M059J (cell line): ENCODE results near the gene SYPL1. TPM values are rescaled to one million over a fixed set of nuclear protein-coding genes. Genes with fewer than 3 reads are reported as not detected.

ENCODE experiments used
- DNase-seq: peaks from one replicate; pipeline ENCODE4 v3.0.0-alpha.2; 2012; ENCODE audit warnings: low read depth
- total RNA-seq: library from RNA; depleted of rRNA; stranded (reverse); fragments of >200 nt; shearing (Covaris generic); gene quantifications from 2 replicates; pipeline ENCODE4 v1.2.3, GENCODE V29; 2014

The SYPL1 gene
- total RNA-seq, 1 experiment from 2014 or later: 98.5 TPM

- no peak for DNase-seq
Observed at GRCh38 chr7:106067678-106068077, 44.4 kb downstream of the SYPL1 start.

GRCh38 chr7:106065575-106066500 lies 46.3 kb downstream of the SYPL1 start:
- peak; percentile 60 for DNase-seq

GRCh38 chr7:106064771-106065574 lies 47.1 kb downstream of the SYPL1 start:
- peak; percentile 99 for DNase-seq

- DNase-seq: no peak
Observed at GRCh38 chr7:106064316-106064715, 47.8 kb downstream of the SYPL1 start.

DNA sequence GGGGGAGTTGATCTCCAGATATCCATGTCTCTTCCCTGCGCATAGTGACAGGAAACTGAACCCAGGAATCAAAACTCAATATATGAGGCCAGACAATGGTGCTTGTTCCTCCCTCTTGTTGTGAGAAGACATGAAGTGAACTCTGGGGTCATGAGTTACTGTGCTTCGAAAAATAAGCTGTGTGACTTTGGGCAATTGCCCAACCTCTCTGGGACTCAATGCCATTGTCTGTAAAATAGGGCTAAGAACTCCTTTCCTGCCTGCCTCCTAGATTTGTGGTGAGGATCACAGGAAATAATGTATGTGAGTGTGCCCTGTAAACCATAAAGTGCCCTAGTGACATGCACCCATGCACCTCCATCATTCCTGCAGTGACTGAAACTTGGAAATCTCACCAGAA lies 48.4 kb downstream of the SYPL1 start:
- DNase-seq: no peak

DNA sequence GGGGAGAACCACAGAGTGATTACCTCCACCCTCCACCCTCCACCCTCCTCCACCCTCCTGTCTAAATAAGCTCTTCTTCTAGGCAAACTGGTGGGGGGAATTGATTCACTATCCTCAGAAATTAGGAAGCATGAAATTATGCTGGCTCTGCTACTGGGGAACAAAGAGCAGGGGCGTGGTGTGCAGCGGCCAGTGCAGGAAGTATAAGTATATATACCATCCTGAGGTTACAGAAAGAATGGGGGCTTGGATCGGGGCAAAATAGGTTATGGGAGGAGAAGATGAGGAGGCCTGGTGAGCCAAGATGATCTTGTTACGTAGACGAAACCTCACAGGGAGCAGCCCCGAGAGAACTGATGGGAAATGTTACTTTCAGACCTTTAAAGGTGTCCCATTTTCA lies 49.1 kb downstream of the SYPL1 start:
- DNase-seq: no peak

DNA sequence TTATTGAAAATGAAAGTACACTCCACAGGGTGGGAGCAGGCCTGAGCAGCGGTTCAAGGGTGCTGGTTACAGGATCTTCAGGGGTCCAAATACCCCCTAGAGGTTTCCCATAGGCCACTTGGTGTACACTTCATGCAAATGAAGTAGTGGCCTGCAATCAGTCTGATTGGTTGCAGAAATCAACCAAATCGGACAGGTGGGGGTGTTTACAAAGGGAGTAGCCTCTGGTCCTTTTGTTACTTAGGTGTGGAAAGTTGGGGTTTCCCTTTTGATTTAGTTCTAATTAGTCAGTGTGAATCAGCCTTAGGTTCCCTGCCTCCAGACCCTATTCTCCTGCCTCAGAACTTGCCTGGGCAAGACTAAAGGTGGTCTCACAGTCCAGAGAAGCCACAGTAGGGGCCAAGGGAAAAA lies 49.6 kb downstream of the SYPL1 start:
- no peak for DNase-seq

GRCh38 chr7:106062006-106062405 lies 50.1 kb downstream of the SYPL1 start:
- DNase-seq: no peak

GRCh38 chr7:106061301-106061979 lies 50.7 kb downstream of the SYPL1 start:
- no peak for DNase-seq

- no peak for DNase-seq
Observed at GRCh38 chr7:106060394-106060920, 51.7 kb downstream of the SYPL1 start.

- no peak for DNase-seq
Observed at GRCh38 chr7:106059556-106059955, 52.6 kb downstream of the SYPL1 start.

DNA sequence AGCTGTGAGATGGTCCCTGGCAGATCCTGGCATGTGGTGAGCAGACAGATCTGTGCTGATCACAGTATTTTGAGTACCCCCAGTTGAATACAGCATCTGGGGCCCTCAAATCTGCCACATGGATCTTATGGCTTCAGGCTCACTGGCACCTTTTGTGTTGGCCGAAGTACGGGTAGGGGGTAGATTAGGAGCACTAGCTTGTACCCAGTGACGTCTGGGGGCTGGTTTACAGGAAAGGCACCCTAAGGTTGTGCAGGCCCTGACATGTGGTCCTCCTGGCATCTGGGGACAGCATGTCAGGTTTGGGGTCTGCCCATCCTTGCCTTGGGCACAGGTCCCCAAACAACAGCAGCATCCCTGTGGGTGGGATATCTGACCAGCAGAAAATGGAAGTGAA lies 53.2 kb downstream of the SYPL1 start:
- DNase-seq: no peak

GRCh38 chr7:106057962-106058927 lies 53.9 kb downstream of the SYPL1 start:
- no peak for DNase-seq

DNA sequence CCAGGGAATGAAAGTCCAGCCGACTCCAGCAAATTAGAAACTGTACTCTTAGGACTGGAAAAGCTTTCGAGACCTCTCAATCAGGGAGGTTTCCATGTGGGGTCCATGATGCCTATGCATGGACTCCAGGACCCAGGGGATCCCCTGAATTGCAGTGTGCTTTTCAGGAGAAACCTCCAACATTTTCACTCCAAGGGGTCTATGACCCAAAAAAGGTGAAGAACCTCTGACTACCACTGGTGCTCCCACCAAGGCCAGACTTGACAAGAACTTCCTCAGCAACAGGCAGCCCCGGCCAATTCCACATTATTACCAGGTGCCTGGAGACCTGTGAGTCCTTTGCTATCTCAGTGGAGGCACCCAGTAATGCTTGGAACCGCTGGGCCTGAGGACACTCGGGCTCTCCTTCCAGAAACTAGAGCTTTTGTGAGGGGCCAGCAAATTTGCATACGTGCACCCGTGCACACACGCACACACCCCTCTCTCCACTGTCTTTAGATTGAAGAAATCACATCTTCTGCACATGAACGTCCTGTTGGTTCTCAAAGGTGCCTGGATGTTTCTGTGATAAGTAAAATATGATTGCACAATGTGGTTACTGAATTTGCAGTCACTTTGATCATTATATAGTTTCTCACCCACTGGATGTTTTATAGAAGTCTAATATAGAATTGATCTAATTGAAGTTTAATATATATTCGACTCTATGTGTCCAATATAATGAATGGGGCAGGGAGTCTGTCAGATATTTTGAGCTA lies 54.7 kb downstream of the SYPL1 start:
- no peak for DNase-seq

GRCh38 chr7:106056513-106057203 lies 55.5 kb downstream of the SYPL1 start:
- peak; percentile 73 for DNase-seq

DNA sequence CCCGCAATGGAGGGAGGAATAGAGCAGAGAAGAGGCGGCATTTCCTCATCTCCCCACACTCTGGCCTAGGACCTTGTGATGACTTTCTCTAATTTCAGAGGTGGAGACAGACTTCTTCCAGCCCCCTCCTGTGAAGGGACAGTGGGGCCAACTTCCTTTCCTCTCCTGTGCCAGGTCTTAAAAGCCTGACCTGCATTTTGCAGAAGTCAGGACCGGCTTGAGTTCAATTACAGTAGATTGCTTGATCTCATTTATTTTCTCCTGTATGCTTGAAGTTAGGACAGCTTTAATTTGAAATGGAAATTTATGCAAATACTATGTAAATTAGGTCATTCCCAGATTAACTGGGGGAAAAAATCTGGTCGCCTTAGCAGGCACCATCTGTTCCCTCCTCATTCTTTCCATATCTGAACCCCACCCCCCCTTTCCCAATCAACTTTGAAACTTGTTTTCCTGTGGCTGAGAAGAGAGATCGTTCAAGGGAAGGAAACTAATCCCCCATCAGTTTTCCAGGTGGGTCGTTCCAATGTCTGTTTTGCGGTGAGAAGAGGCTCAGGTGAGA lies 57.1 kb downstream of the SYPL1 start:
- no peak for DNase-seq

GRCh38 chr7:106054156-106054910 lies 57.8 kb downstream of the SYPL1 start:
- DNase-seq: no peak

- peak; percentile 17 for DNase-seq
Observed at GRCh38 chr7:106053109-106053508, 59.0 kb downstream of the SYPL1 start.
